GM13977 (cell line): ENCODE data around the gene CCSER1.
"Not testable (repeated sequence)": the region's sequence is repeated elsewhere in the genome, so short reads cannot be mapped to it uniquely, and the experiment has no call there.

Experiments
- DNase-seq: peaks from one replicate; pipeline ENCODE4 v3.0.0; 2012; ENCODE audit warnings: low spot score
- in situ Hi-C: fragments of 300-500 bp; cut with MboI; formaldehyde crosslinking; loops from one replicate; pipeline ENCODE4 v1.12.0; 2022; ENCODE audit warnings: low sequenced_read_pairs, low pct_unique_long_range_greater_than_20kb, mixed read lengths, inconsistent platforms; ENCODE audit not compliant: unreplicated experiment
- TF ChIP-seq, protein P1 (sequence below): IDR thresholded peaks from 2 replicates; pipeline ENCODE4 v1.5.1; 2012; ENCODE audit warnings: mild to moderate bottlenecking, control low read depth; ENCODE audit not compliant: insufficient read depth; ENCODE audit errors: extremely low read depth, missing control alignments

Gene CCSER1

DNA sequence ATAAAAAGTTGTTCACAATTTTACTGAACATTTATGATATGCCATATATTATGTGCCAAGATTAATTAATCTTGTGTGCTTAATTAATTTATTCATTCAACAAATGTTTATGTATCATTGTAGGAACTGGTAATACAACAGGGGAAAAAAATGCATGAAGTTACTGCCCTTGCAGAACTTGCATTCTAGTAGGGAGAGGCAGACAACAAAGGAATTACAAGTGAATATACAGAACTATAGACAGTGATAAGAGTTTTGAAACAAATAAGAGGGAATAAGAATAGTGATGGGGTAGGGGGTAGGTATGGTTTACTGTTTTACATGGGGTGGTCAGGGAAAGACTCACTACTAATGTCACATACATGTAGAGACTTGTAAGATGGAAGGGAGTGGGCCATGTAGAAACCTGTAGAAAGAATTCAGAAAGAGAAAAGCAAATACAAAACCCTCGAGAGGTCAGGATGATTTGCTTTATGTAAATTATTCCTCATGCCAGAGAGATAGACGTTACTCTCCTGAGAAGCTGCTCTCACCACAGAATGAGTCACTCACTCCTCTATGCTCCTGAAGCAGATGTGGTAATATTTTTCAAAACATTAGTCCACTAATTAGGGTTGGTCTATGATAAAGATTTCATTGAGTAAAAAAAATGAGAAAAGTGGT, 1321.6 kb downstream of the CCSER1 start:
- TF ChIP-seq, protein P1, sequence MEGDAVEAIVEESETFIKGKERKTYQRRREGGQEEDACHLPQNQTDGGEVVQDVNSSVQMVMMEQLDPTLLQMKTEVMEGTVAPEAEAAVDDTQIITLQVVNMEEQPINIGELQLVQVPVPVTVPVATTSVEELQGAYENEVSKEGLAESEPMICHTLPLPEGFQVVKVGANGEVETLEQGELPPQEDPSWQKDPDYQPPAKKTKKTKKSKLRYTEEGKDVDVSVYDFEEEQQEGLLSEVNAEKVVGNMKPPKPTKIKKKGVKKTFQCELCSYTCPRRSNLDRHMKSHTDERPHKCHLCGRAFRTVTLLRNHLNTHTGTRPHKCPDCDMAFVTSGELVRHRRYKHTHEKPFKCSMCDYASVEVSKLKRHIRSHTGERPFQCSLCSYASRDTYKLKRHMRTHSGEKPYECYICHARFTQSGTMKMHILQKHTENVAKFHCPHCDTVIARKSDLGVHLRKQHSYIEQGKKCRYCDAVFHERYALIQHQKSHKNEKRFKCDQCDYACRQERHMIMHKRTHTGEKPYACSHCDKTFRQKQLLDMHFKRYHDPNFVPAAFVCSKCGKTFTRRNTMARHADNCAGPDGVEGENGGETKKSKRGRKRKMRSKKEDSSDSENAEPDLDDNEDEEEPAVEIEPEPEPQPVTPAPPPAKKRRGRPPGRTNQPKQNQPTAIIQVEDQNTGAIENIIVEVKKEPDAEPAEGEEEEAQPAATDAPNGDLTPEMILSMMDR: no peak
- in situ Hi-C loops: no loop called here
- DNase-seq: no peak

DNA sequence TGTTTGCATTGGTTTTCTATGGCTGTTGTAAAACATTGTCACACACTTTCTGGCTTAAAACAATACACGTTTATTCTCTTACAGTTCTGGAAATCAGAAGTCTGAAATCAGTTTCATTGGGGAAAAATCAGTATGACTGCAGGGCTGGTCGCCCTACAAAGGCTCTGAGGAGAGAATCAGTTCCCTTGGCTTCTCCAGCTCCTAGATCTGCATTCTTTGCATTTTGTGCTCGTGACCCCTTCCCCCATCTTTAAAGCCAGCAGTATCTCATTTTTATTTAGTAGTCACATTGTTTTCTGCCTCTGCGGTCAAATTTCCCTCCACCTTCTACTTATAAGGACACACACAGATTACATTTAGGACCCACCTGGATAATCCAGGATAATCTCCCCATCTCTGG, 1326.9 kb downstream of the CCSER1 start:
- in situ Hi-C loops: no loop called here
- no peak for DNase-seq
- TF ChIP-seq, protein P1: no peak

DNA sequence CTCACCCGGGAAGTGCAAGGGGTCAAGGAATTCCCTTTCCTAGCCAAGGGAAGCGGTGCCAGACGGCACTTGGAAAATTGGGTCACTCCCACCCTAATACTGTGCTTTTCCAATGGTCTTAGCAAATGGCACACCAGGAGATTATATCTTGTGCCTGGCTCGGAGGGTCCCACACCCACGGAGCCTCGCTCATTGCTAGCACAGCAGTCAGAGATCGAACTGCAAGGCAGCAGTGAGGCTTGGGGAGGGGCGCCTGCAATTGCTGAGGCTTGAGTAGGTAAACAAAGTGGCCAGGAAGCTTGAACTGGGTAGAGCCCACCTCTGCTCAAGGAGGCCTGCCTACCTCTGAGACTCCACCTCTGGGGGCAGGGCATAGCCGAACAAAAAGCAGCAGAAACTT, 1335.4 kb downstream of the CCSER1 start:
- in situ Hi-C loops: not testable (repeated sequence)

DNA sequence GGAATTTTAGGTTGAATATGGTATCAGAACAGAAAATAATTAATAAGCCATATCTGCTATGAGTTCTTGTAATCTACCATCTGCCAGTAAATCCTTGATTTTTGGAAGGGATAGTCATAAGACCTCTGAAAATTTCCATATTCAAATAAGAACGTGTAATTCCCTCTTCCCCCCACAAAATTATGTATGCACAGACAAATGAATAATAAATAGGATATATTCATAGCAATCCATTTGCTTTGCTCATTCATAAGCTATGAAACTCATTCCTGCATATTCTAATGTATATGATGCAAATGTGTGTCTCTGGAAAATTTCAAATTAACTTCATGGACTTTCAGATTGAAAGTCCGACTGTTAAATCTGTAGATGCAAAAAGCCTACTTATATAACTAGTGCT, 1343.5 kb downstream of the CCSER1 start:
- in situ Hi-C loops: no loop called here
- TF ChIP-seq, protein P1: no peak
- no peak for DNase-seq

More for the DNA sequence above, 1335.4 kb downstream of the CCSER1 start:
- not testable (repeated sequence) for DNase-seq

DNA sequence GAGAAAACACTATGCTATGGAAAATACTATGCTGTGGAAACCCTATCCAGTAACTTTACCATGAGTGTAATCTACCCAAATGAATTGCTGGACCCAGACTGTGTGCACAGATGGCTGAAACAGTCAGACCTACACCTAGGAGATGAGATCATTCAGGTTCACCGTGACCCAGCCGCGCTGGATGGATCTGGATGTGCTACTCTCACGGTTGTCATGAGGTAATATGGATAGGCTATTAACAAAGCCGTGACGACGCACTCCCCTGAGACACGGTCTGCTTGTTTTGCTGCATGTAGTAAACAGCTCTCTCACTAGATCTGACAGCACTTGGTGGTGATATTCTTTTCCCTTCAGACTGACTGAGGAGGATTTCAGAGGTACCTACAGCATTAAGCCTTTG, 1344.1 kb downstream of the CCSER1 start:
- in situ Hi-C loops: no loop called here
- TF ChIP-seq, protein P1: no peak
- DNase-seq: no peak

DNA sequence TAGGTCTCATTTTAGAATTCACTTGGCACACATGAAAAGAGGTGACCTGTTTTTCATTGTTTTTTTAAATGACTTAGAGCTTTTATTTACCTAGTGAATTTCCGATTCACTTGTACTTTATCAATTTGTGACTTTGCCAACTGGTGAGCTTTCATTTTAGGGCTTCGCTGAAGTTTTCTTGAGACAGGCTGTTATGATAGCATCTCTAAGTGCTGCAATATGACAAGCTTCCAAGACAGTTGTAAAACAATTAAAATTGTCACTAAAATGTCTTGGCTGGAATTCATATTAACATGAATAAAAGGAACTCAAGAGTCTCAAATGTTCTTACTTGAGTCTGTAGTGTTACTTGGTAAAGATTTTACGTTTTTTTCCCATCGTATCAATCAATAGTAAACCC, 1344.9 kb downstream of the CCSER1 start:
- in situ Hi-C loops: no loop called here
- TF ChIP-seq, protein P1: no peak
- DNase-seq: no peak

DNA sequence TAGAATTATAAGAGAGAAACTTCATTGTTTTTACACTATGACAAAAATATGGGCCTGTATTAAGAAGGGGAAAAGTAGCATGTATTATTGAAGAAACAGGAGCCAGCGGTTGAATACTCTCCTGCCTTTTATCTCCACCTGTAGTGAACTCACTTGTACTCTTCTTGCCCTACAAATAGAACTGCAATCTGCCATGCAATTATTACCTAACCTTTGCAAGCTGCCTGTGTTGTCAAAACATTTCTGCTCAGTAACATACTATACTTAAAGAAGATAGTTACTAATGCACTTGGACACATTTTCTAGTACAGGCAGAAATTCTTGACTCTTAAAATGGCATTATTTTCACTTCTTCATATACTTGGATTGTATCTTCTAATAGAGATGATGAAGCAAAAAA, 1358.2 kb downstream of the CCSER1 start:
- TF ChIP-seq, protein P1: no peak
- no peak for DNase-seq
- in situ Hi-C loops: no loop called here
